ENCODE measurements around the gene PRDM16. TPM values are rescaled to one million over a fixed set of nuclear protein-coding genes. Genes with fewer than 3 reads are reported as not detected.
A peak's percentile ranks its signal among the peaks of the same experiment; 100 is the strongest.
"Not testable (repeated sequence)": the region's sequence is repeated elsewhere in the genome, so short reads cannot be mapped to it uniquely, and the experiment has no call there.

The PRDM16 gene
- total and polyA plus RNA-seq, 5 experiments from 2014 or later, result not detected

GRCh38 chr1:3161176-3161840 is 92.3 kb downstream of the PRDM16 start:
- no peak for ATAC-seq
- H3K9me3 Mint-ChIP-seq, result no peaks in the 10 kb centered on the region
- H3K36me3 Mint-ChIP-seq, result no peaks in the 10 kb centered on the region
- H3K27me3 Mint-ChIP-seq, result peaks cover 1 to 23% (median 10%) of the 10 kb centered on the region in 5 donors
- no peak for DNase-seq
- POLR2A ChIA-PET, result no interaction called here
- peak overlapping the region in 1 of 10 donors; percentile 16 for H3K27ac Mint-ChIP-seq
- peak overlapping the region; percentile 48 to 83 (median 69) for H3K4me3 Mint-ChIP-seq
- peaks cover 0 to 7% (median 4%) of the 10 kb centered on the region in 4 donors for H3K4me1 Mint-ChIP-seq

GRCh38 chr1:3162322-3162882 is 93.4 kb downstream of the PRDM16 start:
- peak overlapping the region in 1 of 10 donors; percentile 3 for H3K4me3 Mint-ChIP-seq
- no peak for ATAC-seq
- no peaks in the 10 kb centered on the region for H3K9me3 Mint-ChIP-seq
- H3K4me1 Mint-ChIP-seq, result peaks cover 0 to 7% (median 4%) of the 10 kb centered on the region in 4 donors
- peaks cover 1 to 19% (median 7%) of the 10 kb centered on the region in 5 donors for H3K27me3 Mint-ChIP-seq
- no peaks in the 10 kb centered on the region for H3K36me3 Mint-ChIP-seq
- DNase-seq, result no peak
- POLR2A ChIA-PET, result no interaction called here
- H3K27ac Mint-ChIP-seq, result no peak overlapping the region

GRCh38 chr1:3163356-3163755 is 94.4 kb downstream of the PRDM16 start:
- Mint-ChIP-seq H3K4me3 (no peak overlapping the region), H3K27me3 (peaks cover 1 to 18% (median 5%) of the 10 kb centered on the region in 5 donors), H3K9me3 (no peaks in the 10 kb centered on the region), H3K27ac (no peak overlapping the region), H3K4me1 (peaks cover 0 to 7% (median 4%) of the 10 kb centered on the region in 4 donors), H3K36me3 (no peaks in the 10 kb centered on the region)
- POLR2A ChIA-PET, result no interaction called here
- DNase-seq (no peak), ATAC-seq (no peak)

GRCh38 chr1:3164671-3165070 is 95.7 kb downstream of the PRDM16 start:
- Mint-ChIP-seq H3K4me1 (peaks cover 0 to 7% (median 4%) of the 10 kb centered on the region in 4 donors), H3K36me3 (no peaks in the 10 kb centered on the region), H3K27me3 (peaks cover 0 to 16% (median 5%) of the 10 kb centered on the region in 5 donors), H3K27ac (peak overlapping the region in 1 of 10 donors; percentile 22), H3K9me3 (no peaks in the 10 kb centered on the region), H3K4me3 (no peak overlapping the region)
- ATAC-seq (no peak), DNase-seq (no peak)
- POLR2A ChIA-PET, result no interaction called here

- H3K9me3 Mint-ChIP-seq, H3K27ac Mint-ChIP-seq, H3K4me3 Mint-ChIP-seq, DNase-seq, H3K4me1 Mint-ChIP-seq, ATAC-seq, POLR2A ChIA-PET, H3K36me3 Mint-ChIP-seq: not testable (repeated sequence)
- peaks cover 0 to 20% (median 5%) of the 10 kb centered on the region in 5 donors for H3K27me3 Mint-ChIP-seq
Observed at GRCh38 chr1:3165189-3165588, 96.2 kb downstream of the PRDM16 start.

- ATAC-seq (no peak), DNase-seq (no peak)
- H3K9me3 Mint-ChIP-seq, result no peaks in the 10 kb centered on the region
- no peaks in the 10 kb centered on the region for H3K36me3 Mint-ChIP-seq
- peaks cover 1 to 28% (median 7%) of the 10 kb centered on the region in 5 donors for H3K27me3 Mint-ChIP-seq
- no peak overlapping the region for H3K4me3 Mint-ChIP-seq
- POLR2A ChIA-PET, result no interaction called here
- H3K27ac Mint-ChIP-seq, result no peak overlapping the region
- peaks cover 0 to 4% (median 0%) of the 10 kb centered on the region in 4 donors for H3K4me1 Mint-ChIP-seq
Observed at GRCh38 chr1:3166206-3166918, 97.4 kb downstream of the PRDM16 start.

GRCh38 chr1:3167255-3167654 is 98.3 kb downstream of the PRDM16 start:
- no peak for ATAC-seq
- POLR2A ChIA-PET, result no interaction called here
- Mint-ChIP-seq H3K27me3 (peaks cover 5 to 28% (median 8%) of the 10 kb centered on the region in 5 donors), H3K4me1 (peaks cover 0 to 4% (median 0%) of the 10 kb centered on the region in 4 donors), H3K36me3 (no peaks in the 10 kb centered on the region), H3K4me3 (no peak overlapping the region), H3K9me3 (no peaks in the 10 kb centered on the region), H3K27ac (no peak overlapping the region)
- no peak for DNase-seq

GRCh38 chr1:3168678-3169077 is 99.7 kb downstream of the PRDM16 start:
- DNase-seq (no peak), ATAC-seq (no peak)
- H3K9me3 Mint-ChIP-seq, result no peaks in the 10 kb centered on the region
- peaks cover 0 to 2% (median 0%) of the 10 kb centered on the region in 3 donors for H3K36me3 Mint-ChIP-seq
- POLR2A ChIA-PET, result no interaction called here
- H3K4me1 Mint-ChIP-seq, result peaks cover 0 to 7% (median 4%) of the 10 kb centered on the region in 4 donors
- H3K4me3 Mint-ChIP-seq, result no peak overlapping the region
- H3K27me3 Mint-ChIP-seq, result peaks cover 12 to 32% (median 19%) of the 10 kb centered on the region in 5 donors
- H3K27ac Mint-ChIP-seq, result no peak overlapping the region

GRCh38 chr1:3169665-3170356 is 100.8 kb downstream of the PRDM16 start:
- H3K27ac Mint-ChIP-seq, result no peak overlapping the region
- H3K36me3 Mint-ChIP-seq, result peaks cover 0 to 2% (median 0%) of the 10 kb centered on the region in 3 donors
- peaks cover 12 to 41% (median 24%) of the 10 kb centered on the region in 5 donors for H3K27me3 Mint-ChIP-seq
- DNase-seq, result no peak
- no peaks in the 10 kb centered on the region for H3K9me3 Mint-ChIP-seq
- POLR2A ChIA-PET, result no interaction called here
- peaks cover 0 to 7% (median 4%) of the 10 kb centered on the region in 4 donors for H3K4me1 Mint-ChIP-seq
- ATAC-seq, result no peak
- no peak overlapping the region for H3K4me3 Mint-ChIP-seq

- Mint-ChIP-seq H3K4me1 (peaks cover 0 to 7% (median 4%) of the 10 kb centered on the region in 4 donors), H3K4me3 (peak overlapping the region in 4 of 10 donors; percentile 14 to 63 (median 40))
- no peak for DNase-seq
Observed at GRCh38 chr1:3170561-3171453, 101.8 kb downstream of the PRDM16 start.

GRCh38 chr1:3171761-3172160 is 102.8 kb downstream of the PRDM16 start:
- no peak for ATAC-seq
- no peak overlapping the region for H3K27ac Mint-ChIP-seq

More at GRCh38 chr1:3170561-3171453, 101.8 kb downstream of the PRDM16 start:
- no peaks in the 10 kb centered on the region for H3K9me3 Mint-ChIP-seq
- no peak for ATAC-seq
- no peak overlapping the region for H3K27ac Mint-ChIP-seq
- POLR2A ChIA-PET, result no interaction called here
- H3K36me3 Mint-ChIP-seq, result peaks cover 0 to 2% (median 0%) of the 10 kb centered on the region in 3 donors
- peaks cover 12 to 46% (median 24%) of the 10 kb centered on the region in 5 donors for H3K27me3 Mint-ChIP-seq

More at GRCh38 chr1:3171761-3172160, 102.8 kb downstream of the PRDM16 start:
- DNase-seq, result no peak
- POLR2A ChIA-PET, result no interaction called here
- Mint-ChIP-seq H3K27me3 (peaks cover 12 to 46% (median 24%) of the 10 kb centered on the region in 5 donors), H3K9me3 (no peaks in the 10 kb centered on the region), H3K36me3 (peaks cover 0 to 2% (median 0%) of the 10 kb centered on the region in 3 donors), H3K4me3 (no peak overlapping the region), H3K4me1 (peaks cover 0 to 7% (median 4%) of the 10 kb centered on the region in 4 donors)

Measured in naive thymus-derived CD8-positive, alpha-beta T cell (primary cell).